Suppressor macrophage treated with lipopolysaccharide for 1 hour (primary cell): ENCODE results near the gene DIP2C.
"Not testable (repeated sequence)": the region's sequence is repeated elsewhere in the genome, so short reads cannot be mapped to it uniquely, and the experiment has no call there.

Experiments
- DNase-seq, 3 donors: peaks; one replicate each; pipeline ENCODE4 v3.0.0-alpha.2; 2020 to 2022

Gene DIP2C

DNA sequence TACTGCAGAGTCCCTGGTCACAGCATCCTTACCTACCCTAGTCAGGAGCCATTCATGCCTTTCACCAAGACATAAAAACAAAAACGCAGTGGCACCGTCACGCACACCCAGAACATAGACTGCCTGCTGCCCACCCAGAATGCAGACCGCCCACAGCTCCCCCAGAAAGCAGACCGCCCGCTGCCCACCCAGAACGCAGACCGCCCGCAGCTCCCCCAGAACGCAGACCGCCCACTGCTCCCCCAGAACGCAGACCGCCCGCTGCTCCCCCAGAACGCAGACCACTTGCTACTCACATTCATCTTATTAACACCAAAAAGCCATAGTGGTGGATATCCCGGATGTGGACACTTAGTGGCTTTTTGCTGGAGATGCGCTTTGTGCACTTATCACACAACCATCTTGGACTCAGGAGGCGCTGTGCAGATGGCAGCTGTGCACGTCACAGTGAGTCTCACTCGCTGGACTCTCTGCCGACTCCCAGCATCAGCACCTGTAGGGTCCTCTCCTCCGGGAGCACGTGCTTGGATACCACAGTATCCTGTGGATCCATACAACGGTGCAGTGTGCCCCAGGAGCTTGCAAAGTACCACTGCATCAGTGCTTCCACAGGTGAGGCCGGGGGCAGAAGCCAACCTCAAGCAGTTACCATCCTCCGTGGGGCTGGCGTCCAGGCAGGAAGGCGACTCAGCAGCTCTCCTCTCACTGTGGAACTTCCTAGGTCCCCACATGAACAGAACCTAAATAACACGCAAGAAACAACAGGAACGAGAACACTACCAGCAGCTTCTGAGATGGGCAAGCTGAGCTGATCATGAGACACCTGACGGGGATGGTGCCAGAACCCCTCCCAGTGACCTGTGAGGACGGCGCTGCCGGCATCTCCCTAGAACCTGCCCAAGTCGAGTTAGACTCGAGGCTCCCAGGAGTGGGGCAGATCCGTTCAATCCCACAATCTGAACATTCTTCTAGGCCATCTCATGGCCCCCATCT is 161.0 kb downstream of the DIP2C start:
- DNase-seq, result no peak

DNA sequence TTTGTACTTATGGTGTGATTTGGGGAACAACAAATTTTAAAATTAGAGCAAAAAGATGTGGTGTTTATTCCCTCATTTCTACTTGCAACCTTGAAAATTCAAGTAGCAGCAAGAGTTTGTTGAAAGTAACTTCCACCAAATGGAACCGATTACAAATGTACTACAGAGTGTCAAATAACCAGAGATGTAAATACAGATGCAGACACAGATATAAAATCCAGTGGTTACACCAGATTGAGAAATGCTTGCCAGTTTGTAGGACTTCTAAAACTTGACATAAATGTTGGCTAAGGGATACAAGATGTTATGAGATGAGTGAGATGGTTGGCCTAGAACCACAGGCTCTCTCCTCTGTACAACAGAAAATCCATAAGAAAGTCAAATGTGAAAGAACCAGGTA is 162.1 kb downstream of the DIP2C start:
- no peak for DNase-seq

DNA sequence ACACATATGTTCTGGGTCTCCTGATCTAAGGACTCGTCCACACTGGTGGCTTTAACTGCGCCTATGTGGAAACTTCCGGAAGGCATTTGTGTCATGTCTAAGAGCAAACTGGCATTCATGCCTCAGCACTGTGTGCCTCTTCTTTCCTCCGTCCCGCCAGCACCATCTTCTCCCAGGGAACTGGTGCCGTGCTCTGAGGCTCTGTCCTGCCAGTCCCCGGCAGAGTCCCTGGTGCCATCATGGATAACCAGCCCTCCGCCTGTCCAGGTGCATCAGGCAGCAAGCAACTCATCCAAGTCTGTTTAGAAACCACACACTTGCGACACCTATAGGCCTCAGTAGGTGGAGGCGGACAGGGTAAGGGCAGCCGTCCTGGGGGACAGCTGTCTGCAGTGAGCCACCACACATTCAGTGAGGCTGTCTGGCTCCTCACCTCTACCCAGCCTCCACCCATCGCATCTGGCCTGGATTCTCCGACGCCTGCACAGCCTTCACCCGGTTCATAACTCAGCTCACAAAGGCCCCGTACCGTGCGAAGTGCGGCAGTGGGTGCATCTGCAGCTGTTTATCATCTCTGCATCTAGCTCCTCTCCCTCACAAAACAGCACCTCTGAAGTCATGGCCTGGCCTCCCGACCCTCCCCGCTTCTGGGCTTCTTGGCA is 162.7 kb downstream of the DIP2C start:
- DNase-seq, result no peak

DNA sequence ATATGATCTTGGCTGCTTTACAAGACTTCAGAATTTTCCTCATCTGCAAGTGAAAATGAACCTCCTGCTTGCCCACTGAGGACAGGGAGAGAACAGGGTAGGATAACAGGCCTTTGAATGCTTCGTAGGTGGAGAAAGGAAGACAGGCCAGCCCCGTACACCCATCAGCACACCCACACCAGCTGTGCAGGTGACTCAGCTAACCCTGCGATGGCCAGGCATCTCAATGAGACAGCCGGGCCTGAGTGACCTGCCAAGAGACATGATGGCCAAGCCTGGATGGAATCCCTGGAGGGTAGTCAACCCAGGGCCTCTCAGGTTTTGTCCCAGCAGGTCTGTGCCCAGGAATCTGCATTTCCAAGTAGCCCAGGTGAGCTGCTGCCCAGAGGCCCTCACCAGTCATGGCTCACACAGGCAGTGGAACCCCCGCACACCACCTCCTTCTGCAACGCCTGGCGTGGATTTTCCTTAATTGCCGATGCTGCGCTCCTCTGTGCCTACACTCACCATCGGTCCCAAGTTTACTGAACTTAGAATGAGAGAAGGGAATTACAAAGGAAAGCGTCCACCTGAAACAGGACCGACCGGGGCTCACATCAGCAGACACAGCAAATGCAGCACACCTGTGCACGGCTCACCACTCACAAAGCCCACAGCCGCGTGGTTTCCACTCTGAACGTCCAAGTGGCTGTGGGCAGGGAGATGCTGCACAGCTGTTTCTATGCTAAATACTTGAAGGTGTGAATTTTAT is 163.7 kb downstream of the DIP2C start:
- DNase-seq, result no peak

DNA sequence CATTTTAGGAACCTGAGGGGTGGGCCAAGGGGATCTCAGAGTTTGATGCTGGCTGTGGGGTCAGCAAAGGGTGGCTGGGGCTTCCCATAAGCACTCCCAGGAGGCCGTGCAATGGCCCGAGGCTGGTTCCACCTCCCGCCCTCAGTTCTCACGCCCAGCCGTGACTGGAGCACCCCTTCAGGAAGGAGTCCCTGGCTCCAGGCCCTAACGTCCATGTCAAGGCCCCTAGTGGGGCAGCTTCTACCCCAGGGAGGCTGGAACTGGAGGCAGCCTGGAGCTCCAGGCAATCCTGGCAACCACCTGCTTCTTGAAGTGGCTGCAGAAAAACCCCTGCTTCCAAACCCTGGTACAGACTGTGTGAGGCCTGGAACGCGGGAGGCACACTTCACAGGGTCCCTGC is 165.5 kb downstream of the DIP2C start:
- no peak for DNase-seq

DNA sequence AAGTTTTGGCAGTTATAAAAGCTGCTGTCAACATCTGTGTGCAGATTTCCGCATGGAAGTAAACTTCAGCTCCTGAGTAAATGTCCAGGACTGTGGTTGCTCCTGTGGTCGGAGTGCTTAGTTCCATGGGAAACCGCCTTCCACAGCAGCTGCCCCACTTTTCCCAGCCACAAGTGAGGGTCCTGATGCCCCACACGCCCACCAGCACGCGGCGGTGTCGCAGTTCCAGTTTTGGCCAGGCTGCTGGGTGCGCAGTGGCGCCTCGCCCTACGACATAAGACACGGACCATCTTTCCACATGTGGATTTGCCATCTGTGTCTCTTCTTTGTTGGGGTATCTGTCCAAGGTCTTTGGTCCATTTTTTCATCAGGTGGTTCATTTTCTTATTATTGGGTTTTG is 167.1 kb downstream of the DIP2C start:
- DNase-seq, result no peak

DNA sequence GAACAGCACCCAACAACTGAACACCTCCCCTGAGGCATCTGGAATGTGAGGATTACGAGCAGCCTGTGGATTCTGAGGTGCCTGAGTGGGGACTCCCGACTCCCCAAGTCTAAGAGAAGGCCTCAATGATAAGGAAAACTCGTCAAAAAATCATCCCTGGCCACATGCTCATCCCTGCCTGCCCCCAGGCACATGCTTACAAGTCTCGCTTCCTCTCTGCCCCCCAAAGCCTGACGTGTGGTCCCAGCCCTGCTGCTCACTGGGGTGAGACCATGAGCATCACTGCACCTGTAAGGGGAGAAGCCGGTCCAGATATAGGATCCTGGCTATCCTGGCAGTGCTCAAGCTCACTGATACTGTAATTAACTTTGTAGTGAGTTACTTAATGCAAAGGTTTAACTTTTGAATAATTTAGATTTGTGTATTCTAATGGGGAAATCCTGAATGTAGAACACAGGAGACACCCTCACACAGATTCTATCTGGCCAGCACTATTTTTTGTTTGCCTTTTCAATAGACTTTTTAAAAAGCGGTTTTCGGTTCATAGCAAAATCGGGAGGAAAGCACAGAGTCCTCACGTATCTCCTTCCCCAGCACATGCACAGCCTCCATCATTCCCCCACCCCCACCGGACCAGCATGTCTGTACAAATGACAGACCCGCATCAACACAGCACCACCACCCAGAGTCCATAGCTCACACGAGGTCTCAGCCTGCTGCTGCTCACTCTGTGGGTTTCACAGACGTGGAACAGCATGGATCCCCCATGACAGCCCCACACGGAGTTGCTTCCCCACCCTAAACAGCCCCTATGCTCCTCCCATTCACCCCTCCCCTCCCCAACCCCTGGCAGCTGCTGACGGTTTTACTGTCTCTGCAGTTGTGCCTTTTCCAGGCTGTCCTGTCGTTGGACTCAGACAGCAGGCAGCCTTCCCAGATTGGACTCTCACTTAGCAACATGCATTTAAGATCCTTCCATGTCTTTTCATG is 167.9 kb downstream of the DIP2C start:
- no peak for DNase-seq

DNA sequence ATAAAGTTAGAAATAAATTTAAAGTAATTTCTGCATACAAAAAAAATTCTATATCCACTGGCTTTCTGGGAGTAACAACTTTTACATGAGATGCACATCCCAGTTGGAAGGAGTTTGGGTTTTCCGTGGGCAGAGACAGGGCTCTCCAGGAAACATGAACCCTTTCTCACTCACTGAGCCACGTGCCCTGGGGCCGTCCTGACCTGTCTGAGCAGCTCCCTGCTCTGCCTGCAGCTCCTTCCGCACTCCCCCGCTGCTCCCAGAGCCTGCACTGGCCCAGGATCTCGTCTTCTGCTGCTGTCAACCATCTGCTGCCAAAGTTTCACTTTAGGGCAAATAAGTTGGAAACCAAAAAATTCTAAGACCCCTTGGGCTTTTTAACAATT is 169.1 kb downstream of the DIP2C start:
- no peak for DNase-seq

DNA sequence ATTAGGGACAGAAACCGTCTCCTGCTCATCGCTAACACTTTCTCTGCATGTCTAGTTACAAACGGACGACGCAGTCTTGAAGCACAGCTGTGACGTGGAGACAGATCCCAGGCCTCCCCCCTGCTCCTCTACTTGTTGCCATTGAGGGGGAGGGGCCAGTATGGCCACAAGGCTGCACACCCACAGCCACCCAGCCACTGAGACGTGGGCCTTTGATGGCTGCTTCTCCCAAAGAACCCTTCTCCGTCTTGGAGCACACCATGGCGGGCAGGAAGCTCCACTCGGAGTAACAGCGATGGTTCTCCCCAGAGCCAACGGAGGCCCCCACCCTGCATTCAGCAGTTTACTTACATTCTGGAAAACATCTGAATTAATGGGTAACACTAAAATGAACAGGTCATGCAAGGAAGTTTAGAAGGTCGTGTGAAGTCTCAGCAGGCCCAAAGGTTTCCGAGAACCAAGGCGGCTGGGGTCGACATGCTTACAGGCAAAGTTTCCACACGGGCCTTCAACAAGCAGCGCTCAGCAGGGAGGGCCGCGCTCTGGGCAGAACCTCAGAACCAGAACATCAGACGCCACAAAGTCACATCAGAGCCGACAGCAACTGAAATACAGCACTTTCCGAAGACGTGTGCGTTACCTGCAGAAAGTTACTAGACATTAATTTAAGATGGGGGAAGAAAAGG is 169.6 kb downstream of the DIP2C start:
- DNase-seq, result no peak

DNA sequence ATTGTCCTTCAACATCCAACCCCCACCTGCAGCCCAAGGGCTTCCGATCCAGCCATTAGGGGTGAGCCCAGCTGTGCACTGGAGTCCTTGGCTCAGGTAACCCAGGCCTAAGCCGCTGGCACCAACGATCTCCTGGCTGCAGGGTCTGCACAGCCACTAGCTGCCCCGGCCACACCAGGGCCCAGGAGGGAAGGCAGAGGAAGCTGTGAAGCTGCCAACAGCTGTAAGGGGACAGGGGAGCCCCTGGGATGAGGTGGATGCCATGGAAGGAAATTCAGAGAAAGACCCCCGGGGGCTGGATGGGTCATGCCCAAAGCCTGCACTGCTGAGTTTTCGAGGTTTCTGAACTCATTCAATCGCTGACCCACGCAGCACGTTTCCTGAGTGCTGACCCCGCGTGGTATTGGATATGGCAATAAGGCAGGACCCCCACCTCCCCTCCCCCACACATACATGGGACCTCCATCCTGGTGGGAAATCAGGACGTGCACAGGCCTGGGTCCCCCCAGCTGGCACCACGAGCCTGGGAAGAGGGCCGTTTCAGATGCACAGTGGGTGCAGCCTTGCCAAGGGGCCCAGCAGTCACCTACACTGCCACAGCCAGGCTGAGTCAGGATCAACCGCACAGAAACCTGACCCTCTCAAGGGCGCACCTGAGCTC is 170.3 kb downstream of the DIP2C start:
- no peak for DNase-seq

DNA sequence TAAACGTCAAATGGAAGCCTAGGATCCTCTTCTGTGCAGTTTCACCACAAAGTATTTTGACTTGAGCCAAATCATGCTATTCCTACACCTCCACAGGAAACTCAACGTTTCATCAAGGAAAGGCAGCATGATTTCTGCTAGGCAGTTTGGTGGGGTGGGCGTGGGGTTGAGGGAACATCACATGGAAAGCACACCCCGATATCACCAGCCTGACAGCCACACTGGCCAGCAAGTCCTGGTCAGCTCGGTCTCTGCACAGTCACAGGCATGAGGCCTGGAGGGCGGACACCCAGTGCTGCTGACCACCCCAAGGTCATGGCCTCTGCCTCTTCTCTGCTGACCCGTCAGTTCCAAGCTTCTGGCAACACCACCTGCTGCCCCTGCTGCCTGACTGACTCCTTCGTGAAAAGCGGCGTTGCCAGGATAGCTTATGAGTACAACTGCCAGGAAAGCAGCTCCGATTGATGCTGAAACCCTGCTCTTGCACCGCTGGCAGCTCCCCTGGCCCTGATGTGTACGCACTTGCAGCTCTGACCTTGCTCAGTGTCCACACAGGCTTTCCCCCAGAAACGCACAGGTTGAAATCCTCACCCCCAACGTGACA is 171.5 kb downstream of the DIP2C start:
- no peak for DNase-seq

DNA sequence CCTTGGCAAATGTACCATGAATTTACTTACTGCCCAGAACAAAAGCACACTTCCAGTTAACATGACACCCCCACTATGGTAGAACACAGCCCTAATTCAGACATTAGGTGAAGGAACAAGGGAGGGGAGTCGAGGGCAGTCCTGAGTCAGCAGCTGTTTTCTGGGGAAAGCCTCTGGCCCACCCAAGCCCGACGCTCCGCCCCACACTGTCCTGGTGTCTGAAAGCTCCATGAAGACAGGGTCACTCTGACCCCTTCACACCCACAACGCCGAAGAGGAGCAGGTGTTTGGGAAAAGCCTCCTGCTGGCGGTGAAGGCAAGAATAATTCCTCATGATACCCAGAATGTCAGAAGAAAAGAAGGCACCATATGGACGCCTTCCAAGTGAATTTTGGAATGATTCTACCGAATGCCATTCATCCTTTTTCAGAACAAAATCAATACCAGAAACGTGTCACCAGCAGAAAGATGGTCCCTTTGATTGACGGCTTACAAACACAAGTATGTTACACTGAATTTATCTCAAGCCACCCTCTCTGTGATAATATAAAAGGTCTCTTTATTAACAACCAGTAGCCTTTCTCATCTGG is 172.1 kb downstream of the DIP2C start:
- DNase-seq, result no peak

DNA sequence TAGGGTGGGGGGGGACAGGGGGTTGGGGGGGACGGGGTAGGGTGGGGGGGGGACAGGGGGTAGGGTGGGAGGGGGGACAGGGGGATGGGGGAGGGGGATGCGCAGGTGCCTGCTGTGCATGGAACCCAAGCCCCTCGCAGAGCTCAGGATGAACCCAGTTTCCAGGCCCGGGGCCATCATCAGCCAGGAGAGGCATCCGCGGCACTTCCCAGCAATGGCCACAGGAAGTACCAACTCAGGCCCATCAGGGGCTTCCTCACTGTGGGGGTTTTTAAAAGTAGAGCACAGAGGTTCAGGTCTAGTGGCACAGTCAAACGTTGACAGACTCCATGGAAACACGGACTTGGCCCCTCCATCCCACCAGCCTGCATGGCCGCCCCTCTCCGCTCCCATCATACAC is 172.7 kb downstream of the DIP2C start:
- no peak for DNase-seq

DNA sequence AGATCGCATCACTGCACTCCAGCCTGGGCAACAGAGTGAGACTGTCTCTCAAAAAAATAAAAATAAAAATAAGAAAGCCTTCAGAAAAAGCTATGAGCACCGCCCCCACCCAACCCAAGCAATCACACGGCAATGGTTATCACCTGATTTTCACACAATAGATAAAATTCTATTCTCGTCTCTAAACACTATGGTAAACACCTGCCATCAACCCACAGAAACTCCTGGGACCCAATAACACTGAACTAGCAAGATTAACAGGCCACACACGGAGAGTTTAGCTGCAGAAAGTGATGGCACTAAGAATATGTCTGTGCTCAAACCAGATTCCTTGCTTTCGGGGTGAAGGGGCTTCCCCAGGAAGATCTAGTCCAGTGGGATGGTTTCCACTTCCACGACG is 173.8 kb downstream of the DIP2C start:
- DNase-seq, result no peak

DNA sequence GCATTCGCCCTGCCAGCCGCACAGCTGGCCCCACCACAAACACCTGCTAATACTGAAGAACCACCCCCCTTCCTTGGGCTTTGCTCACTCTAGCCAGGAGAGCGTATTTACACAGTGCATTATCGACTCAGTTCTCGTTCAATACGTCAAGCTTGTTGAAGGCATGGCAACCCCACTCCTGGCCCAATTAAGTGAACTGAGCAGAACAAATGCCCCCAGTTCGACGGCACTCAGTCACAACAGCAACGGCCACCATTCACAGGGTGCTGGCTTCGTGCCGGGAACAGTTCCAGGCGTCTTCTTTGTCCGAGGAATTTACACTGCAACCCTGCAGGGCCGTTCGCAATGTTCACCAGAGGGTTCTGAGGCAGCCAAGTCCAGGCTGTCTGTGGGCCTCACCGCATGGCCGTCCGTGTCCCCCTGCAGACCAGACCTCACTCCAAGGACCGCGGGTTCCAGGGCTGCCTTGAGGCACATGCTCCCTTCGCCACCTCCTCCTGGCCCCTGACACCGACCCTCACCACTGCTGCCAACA is 175.3 kb downstream of the DIP2C start:
- no peak for DNase-seq

DNA sequence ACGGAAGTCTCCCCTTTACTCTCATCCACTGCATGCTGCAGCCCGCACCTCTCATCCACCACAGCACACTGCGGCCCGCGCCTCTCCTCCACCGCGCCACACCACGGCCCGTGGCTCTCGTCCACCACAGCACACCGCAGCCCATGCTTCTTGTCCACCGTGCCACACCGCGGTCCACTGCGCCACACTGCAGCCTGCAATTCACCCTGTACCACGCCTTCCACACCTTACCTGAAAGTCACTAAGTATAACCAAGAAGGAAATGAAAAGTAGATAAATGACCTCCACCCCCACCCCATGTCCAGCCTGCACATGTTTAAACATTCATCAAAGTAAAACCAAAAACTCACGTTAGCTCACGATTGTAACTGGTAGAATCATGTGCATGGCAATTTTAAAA is 176.1 kb downstream of the DIP2C start:
- DNase-seq, result no peak

DNA sequence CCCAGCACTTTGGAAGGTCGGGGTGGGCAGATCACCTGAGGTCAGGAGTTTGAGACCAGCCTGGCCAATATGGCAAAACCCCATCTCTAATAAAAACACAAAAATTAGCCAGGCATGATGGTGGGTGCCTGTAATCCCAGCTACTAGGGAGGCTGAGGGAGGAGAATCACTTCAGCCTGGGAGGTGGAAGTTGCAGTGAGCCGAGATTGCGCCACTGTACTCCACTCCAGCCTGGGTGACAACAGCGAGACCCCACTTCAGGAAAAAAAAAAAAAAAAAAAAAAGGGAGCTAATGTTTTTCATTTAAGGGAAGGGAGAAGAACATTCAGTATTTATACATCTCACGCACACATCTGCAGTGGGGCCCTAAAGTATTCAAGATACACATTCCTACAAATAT is 176.8 kb downstream of the DIP2C start:
- DNase-seq, result not testable (repeated sequence)

DNA sequence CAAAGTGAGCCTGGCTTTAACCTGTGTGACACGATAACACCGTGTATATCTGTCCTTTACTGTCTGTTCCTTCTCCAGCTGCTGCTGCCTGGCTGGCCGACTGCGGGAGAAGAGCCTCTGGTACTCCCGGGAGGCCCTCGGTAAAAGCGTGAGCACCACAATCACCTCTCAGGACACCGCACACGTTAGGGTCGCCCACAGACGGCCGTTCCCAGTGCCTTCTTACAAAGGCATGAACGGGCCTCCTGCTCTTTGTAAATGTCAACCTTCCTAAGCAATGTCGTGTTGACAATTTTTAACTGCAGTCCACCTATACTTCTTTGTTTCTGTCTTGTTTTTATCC is 177.6 kb downstream of the DIP2C start:
- no peak for DNase-seq

DNA sequence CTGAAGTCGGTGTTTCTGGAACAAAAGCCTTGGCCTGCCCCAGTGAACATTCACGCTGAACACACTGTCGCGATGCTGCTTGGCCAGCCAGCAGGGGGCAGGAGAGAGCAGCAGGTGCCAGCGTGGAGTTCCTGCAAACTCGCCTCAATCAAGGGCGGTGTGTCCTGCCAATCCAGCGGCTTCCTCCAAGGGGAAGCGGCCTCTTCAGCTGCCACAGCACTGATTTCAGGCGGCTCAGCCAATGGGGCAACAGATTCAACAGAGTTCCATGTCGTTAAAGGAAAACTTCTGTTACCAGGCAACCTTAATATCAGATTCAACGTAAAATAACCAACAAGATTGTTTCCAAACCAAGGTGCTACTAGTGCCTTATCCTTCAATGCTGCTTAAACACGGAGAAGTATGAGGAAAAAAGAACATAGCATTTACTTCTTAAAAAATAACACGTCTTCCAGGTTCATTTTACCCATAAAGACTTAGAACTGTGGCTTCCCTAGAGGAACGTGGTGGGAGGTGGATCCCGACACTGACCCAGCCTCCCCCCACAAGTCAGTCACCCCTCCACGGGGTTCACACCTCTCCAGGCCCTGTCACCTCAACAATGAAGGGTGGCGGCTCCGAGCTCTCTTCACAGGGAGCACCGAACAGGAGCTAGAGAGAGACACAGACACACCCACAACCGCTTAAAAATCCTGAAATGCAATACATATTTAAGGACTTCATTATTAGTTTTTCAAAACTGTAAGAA is 178.2 kb downstream of the DIP2C start:
- DNase-seq, result peak; percentile 78 to 90 (median 81)
